Transverse colon (tissue), 4 donors: Measurements from ENCODE around the gene ANAPC2. TPM values are rescaled to one million over a fixed set of nuclear protein-coding genes. Genes with fewer than 3 reads are reported as not detected.
A peak's percentile ranks its signal among the peaks of the same experiment; 100 is the strongest.

Experiments used
- DNase-seq: peaks from one replicate; pipeline ENCODE4 v3.0.0-alpha.2; 2019
- H3K27ac ChIP-seq, 4 donors: fragments of 200-600 bp; sonication (generic); 2 replicates each; pipeline ENCODE4 v1.5.1; 2016 to 2018; ENCODE audit warnings: inconsistent platforms in 4 of 4
- H3K27me3 ChIP-seq: fragments of 200-600 bp; sonication (generic); 2 replicates; pipeline ENCODE4 v1.5.1; 2017; ENCODE audit warnings: inconsistent platforms
- H3K36me3 ChIP-seq, 4 donors: fragments of 200-600 bp; sonication (generic); 2 replicates each; pipeline ENCODE4 v1.5.1; 2017 to 2019; ENCODE audit warnings: inconsistent platforms in 4 of 4
- H3K4me1 ChIP-seq, 4 donors: fragments of 200-600 bp; sonication (generic); 2 replicates each; pipeline ENCODE4 v1.5.1; 2017 to 2020; ENCODE audit warnings: inconsistent platforms in 4 of 4
- H3K4me3 ChIP-seq, 4 donors: fragments of 200-600 bp; sonication (generic); 1 replicate in 1 of 4; 2 replicates in 3 of 4; pipeline versions ENCODE4 v1.5.1 to v1.6.1; 2017 to 2019; ENCODE audit warnings: inconsistent platforms in 4 of 4
- H3K9me3 ChIP-seq, 2 donors: fragments of 200-600 bp; sonication (generic); 2 replicates each; pipeline ENCODE4 v1.5.1; 2017 to 2019; ENCODE audit warnings: inconsistent platforms in 2 of 2
- EP300 ChIP-seq: sonication (generic); formaldehyde crosslinking; IDR thresholded peaks from one replicate; pipeline ENCODE4 v1.6.1; 2017; ENCODE audit warnings: antibody characterized with exemption, low read depth
- POLR2A ChIP-seq: fragments of 450-650 bp; IDR thresholded peaks from one replicate; pipeline ENCODE4 v1.6.1; 2016; ENCODE audit warnings: antibody characterized with exemption, mild to moderate bottlenecking, moderate library complexity
- POLR2AphosphoS5 ChIP-seq, 3 donors: sonication (generic); formaldehyde crosslinking; IDR thresholded peaks; one replicate each; pipeline ENCODE4 v1.6.1; 2016; ENCODE audit warnings: antibody characterized with exemption in 3 of 3
- WGBS, 2 donors: methylation state at CpG; one replicate each; pipeline ENCODE4 v1.1.5; 2018; ENCODE audit warnings: low coverage in 1 of 2; 5-methylcytosine and 5-hydroxymethylcytosine counted together
- in situ Hi-C, 4 donors: fragments of 200-750 bp; cut with MboI; loops; one replicate each; pipeline versions ENCODE4 v1.15.0 to v1.15.1; 2017; ENCODE audit warnings: low sequenced_read_pairs in 3 of 4, low pct_ligation_motif_present in 1 of 4, low pct_unique_long_range_greater_than_20kb in 1 of 4
- intact Hi-C: fragments of 100-400 bp; cut with DNase I; formaldehyde crosslinking; loops from one replicate; pipeline ENCODE4 v1.15.1; 2023; ENCODE audit warnings: low total_unique reads
- total RNA-seq, 4 donors: library from RNA; depleted of rRNA; stranded (reverse); fragments of >200 nt; gene quantifications; one replicate each; pipeline ENCODE4 v1.1.0, GENCODE V29; 2016
- TF ChIP-seq, protein P1 (sequence below), 5 experiments: fragments of 200-600 bp in 3 of 5; fragments of 450-650 bp in 2 of 5; sonication (generic) in 3 of 5; IDR thresholded peaks; 1 replicate in 2 of 5; 2 replicates in 3 of 5; pipeline ENCODE4 v1.5.1; 2016 to 2017; ENCODE audit warnings: antibody characterized with exemption in 5 of 5, inconsistent platforms in 3 of 5, mild to moderate bottlenecking in 2 of 5, moderate library complexity in 1 of 5

ANAPC2 gene
- total RNA-seq, 4 donors from 2014 or later, result 37.0 to 176 (median 70.3) TPM

GRCh38 chr9:137235424-137236237, 47.3 kb upstream of the ANAPC2 start:
- Histone ChIP-seq H3K4me1 (peaks cover 34 to 52% (median 44%) of the 10 kb centered on the region in 4 donors), H3K27ac (no peak overlapping the region), H3K36me3 (no peaks in the 10 kb centered on the region), H3K4me3 (peak overlapping the region in 1 of 4 donors; percentile 26), H3K27me3 (peaks cover 44% of the 10 kb centered on the region), H3K9me3 (no peaks in the 10 kb centered on the region)
- intact Hi-C loops (no loop called here), in situ Hi-C loops (loop anchor here in 1 of 4 donors (10.0 kb wide), 1 partner anchor 111 kb away; no protein-coding TSS in a partner anchor)
- TF ChIP-seq, protein P1, sequence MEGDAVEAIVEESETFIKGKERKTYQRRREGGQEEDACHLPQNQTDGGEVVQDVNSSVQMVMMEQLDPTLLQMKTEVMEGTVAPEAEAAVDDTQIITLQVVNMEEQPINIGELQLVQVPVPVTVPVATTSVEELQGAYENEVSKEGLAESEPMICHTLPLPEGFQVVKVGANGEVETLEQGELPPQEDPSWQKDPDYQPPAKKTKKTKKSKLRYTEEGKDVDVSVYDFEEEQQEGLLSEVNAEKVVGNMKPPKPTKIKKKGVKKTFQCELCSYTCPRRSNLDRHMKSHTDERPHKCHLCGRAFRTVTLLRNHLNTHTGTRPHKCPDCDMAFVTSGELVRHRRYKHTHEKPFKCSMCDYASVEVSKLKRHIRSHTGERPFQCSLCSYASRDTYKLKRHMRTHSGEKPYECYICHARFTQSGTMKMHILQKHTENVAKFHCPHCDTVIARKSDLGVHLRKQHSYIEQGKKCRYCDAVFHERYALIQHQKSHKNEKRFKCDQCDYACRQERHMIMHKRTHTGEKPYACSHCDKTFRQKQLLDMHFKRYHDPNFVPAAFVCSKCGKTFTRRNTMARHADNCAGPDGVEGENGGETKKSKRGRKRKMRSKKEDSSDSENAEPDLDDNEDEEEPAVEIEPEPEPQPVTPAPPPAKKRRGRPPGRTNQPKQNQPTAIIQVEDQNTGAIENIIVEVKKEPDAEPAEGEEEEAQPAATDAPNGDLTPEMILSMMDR (IDR thresholded peaks at IDR 0.05), result no peak
- TF ChIP-seq EP300 (no peak), POLR2A (no peak)
- 61% methylated on average over 15 of the region's 35 CpGs; no CpG with 5 or more reads in 1 of the 2 donors for WGBS, 2 donors
- no peak for DNase-seq

DNA sequence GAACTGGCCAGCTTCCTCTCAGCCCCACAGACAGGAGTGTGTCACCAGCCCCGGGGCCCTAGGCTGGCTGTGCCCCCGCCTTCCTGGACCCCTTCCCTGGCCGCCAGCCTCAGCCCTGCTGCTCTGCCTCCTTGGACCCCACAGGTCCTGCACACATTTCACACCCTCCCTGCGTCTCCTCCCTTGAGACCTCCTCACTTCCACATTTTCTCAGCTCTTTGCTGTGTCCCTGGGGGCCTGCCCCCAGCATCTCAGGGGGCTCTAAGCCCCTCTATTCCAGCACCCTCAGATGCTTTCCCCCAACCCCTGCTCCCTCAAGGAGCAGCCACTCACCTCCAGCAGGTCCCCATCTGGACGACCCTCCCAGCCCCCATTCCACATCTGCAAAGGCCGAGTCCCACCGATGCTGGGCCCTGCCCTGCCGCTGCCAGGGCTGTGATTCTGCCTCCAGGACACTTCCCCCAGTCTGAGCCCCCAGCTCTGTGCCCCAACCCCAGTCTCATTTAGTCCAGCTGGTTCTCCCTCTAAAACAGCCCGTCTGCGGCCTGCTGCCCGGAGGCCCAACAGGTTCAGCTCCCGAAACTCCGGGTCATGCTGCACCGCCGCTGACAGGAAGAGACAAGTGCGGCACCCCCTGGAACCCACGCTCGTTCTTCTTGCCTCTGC, 46.5 kb upstream of the ANAPC2 start:
- Histone ChIP-seq H3K27ac (no peak overlapping the region), H3K4me3 (no peak overlapping the region), H3K36me3 (no peaks in the 10 kb centered on the region), H3K9me3 (no peaks in the 10 kb centered on the region), H3K4me1 (peaks cover 37 to 57% (median 45%) of the 10 kb centered on the region in 4 donors), H3K27me3 (peaks cover 52% of the 10 kb centered on the region)
- 66 to 80% methylated on average over 2 to 17 of the region's 18 CpGs for WGBS, 2 donors
- in situ Hi-C loops (loop anchor here in 1 of 4 donors (10.0 kb wide), 1 partner anchor 110 kb away; no protein-coding TSS in a partner anchor), intact Hi-C loops (no loop called here)
- TF ChIP-seq POLR2A (no peak), EP300 (no peak), POLR2AphosphoS5 (IDR thresholded peaks at IDR 0.05) (no peak)
- TF ChIP-seq, protein P1 (IDR thresholded peaks at IDR 0.05), result no peak
- DNase-seq, result no peak

GRCh38 chr9:137234055-137234697, 45.8 kb upstream of the ANAPC2 start:
- Histone ChIP-seq H3K27me3 (peaks cover 59% of the 10 kb centered on the region), H3K4me3 (no peak overlapping the region), H3K27ac (no peak overlapping the region), H3K9me3 (no peaks in the 10 kb centered on the region), H3K36me3 (no peaks in the 10 kb centered on the region), H3K4me1 (peaks cover 30 to 53% (median 43%) of the 10 kb centered on the region in 4 donors)
- TF ChIP-seq, protein P1 (IDR thresholded peaks at IDR 0.05), result no peak
- TF ChIP-seq POLR2AphosphoS5 (IDR thresholded peaks at IDR 0.05) (no peak), EP300 (no peak)
- DNase-seq, result no peak
- intact Hi-C loops (no loop called here), in situ Hi-C loops (loop anchor here in 1 of 4 donors (10.0 kb wide), 1 partner anchor 109 kb away; no protein-coding TSS in a partner anchor)
- 25% methylated on average over 26 of the region's 40 CpGs; no CpG with 5 or more reads in 1 of the 2 donors for WGBS, 2 donors
